Osteocyte (in vitro differentiated cells): Measurements from ENCODE around the gene NR2C2. TPM values are rescaled to one million over a fixed set of nuclear protein-coding genes. Genes with fewer than 3 reads are reported as not detected.

Experiments
- DNase-seq: peaks from one replicate; pipeline ENCODE4 v3.0.0; 2021; ENCODE audit warnings: mixed read lengths; ENCODE audit not compliant: unreplicated experiment; ENCODE audit errors: extremely low spot score
- H3K27ac Mint-ChIP-seq: one replicate; pipeline ENCODE4 v1.8.0; 2021; ENCODE audit warnings: mild to moderate bottlenecking, mixed read lengths; ENCODE audit not compliant: unreplicated experiment
- H3K27me3 Mint-ChIP-seq: one replicate; pipeline ENCODE4 v1.8.0; 2021; ENCODE audit warnings: mixed read lengths; ENCODE audit not compliant: unreplicated experiment
- H3K36me3 Mint-ChIP-seq: one replicate; pipeline ENCODE4 v1.8.0; 2021; ENCODE audit warnings: mixed read lengths; ENCODE audit not compliant: unreplicated experiment
- H3K4me1 Mint-ChIP-seq: one replicate; pipeline ENCODE4 v1.8.0; 2021; ENCODE audit warnings: mixed read lengths; ENCODE audit not compliant: unreplicated experiment
- H3K4me3 Mint-ChIP-seq: one replicate; pipeline ENCODE4 v1.8.0; 2021; ENCODE audit warnings: mild to moderate bottlenecking, moderate library complexity, mixed read lengths; ENCODE audit not compliant: unreplicated experiment
- H3K9me3 Mint-ChIP-seq: one replicate; pipeline ENCODE4 v1.8.0; 2021; ENCODE audit warnings: mixed read lengths; ENCODE audit not compliant: unreplicated experiment
- CTCF ChIP-seq: fragments of 200-600 bp; sonication (generic); IDR thresholded peaks from 2 replicates; pipeline ENCODE4 v1.5.0; 2021; ENCODE audit warnings: antibody characterized with exemption, mild to moderate bottlenecking, moderate library complexity
- long read RNA-seq: library from polyadenylated mRNA; unstranded; transcript quantifications from one replicate; pipeline ENCODE4 v2.0.0, GENCODE V29; 2021
- total RNA-seq: library from RNA; stranded (reverse); gene quantifications from 2 replicates; pipeline ENCODE4 v1.2.1, GENCODE V29; 2021

NR2C2 gene
- 48.3 and 54.6 TPM in 2 replicates for total RNA-seq
- long read RNA-seq, partial matches to known transcripts = 2 of 27 reads
- long read RNA-seq, other reads (novel, unspliced or antisense) = 24 of 27 reads

GRCh38 chr3:14947100-14947885, at the start of gene NR2C2:
NR2C2 (plus strand) TSS chr3:14947583; CDS start chr3:15003915, 56,332 bp downstream.
- Mint-ChIP-seq H3K9me3 (no peaks in the 10 kb centered on the region), H3K27me3 (no peaks in the 10 kb centered on the region), H3K4me1 (peaks cover 27% of the 10 kb centered on the region), H3K4me3 (peak within 1 kb of the TSS; percentile 99), H3K36me3 (peaks cover 11% of the 10 kb centered on the region), H3K27ac (peak within 1 kb of the TSS; percentile 100)
- peak; percentile 94 for DNase-seq
- TF ChIP-seq CTCF = no peak

GRCh38 chr3:14898929-14899328, 48.5 kb upstream of the NR2C2 start:
- Mint-ChIP-seq H3K36me3 (no peaks in the 10 kb centered on the region), H3K4me1 (no peaks in the 10 kb centered on the region), H3K4me3 (no peak overlapping the region), H3K27me3 (peaks cover 22% of the 10 kb centered on the region), H3K9me3 (no peaks in the 10 kb centered on the region), H3K27ac (no peak overlapping the region)
- no peak for TF ChIP-seq CTCF
- DNase-seq = no peak

GRCh38 chr3:14899993-14900618, 47.3 kb upstream of the NR2C2 start:
- DNase-seq = no peak
- no peaks in the 10 kb centered on the region for H3K4me1 Mint-ChIP-seq
- no peak overlapping the region for H3K4me3 Mint-ChIP-seq
- peaks cover 3% of the 10 kb centered on the region for H3K9me3 Mint-ChIP-seq
- H3K27me3 Mint-ChIP-seq = peaks cover 16% of the 10 kb centered on the region
- H3K27ac Mint-ChIP-seq = no peak overlapping the region
- TF ChIP-seq CTCF = no peak
- no peaks in the 10 kb centered on the region for H3K36me3 Mint-ChIP-seq

GRCh38 chr3:14900881-14901873, 46.2 kb upstream of the NR2C2 start:
- Mint-ChIP-seq H3K4me1 (no peaks in the 10 kb centered on the region), H3K4me3 (no peak overlapping the region), H3K27me3 (peaks cover 7% of the 10 kb centered on the region), H3K36me3 (no peaks in the 10 kb centered on the region), H3K27ac (no peak overlapping the region), H3K9me3 (peaks cover 8% of the 10 kb centered on the region)
- no peak for TF ChIP-seq CTCF
- DNase-seq = no peak
